Pulmonary artery endothelial cell (primary cell): ENCODE measurements around the gene RCOR1. TPM values are rescaled to one million over a fixed set of nuclear protein-coding genes. Genes with fewer than 3 reads are reported as not detected.
"Not testable (repeated sequence)": the region's sequence is repeated elsewhere in the genome, so short reads cannot be mapped to it uniquely, and the experiment has no call there.

Source experiments
- DNase-seq: peaks from one replicate; pipeline ENCODE4 v3.0.0-alpha.2; 2011; ENCODE audit warnings: low read depth, low spot score
- total RNA-seq: library from RNA; depleted of rRNA; stranded (reverse); fragments of >200 nt; gene quantifications from 2 replicates; pipeline ENCODE4 v1.2.3, GENCODE V29; 2014

The RCOR1 gene
- total RNA-seq, 1 donor from 2014 or later = 12.3 TPM

- peak; percentile 68 for DNase-seq
Observed at GRCh38 chr14:102629011-102629444, 36.6 kb downstream of the RCOR1 start.

- DNase-seq = no peak
Observed at GRCh38 chr14:102629808-102630350, 37.4 kb downstream of the RCOR1 start.

GRCh38 chr14:102630405-102630804, 38.0 kb downstream of the RCOR1 start:
- no peak for DNase-seq

GRCh38 chr14:102630881-102631280, 38.4 kb downstream of the RCOR1 start:
- no peak for DNase-seq

GRCh38 chr14:102633906-102634595, 41.6 kb downstream of the RCOR1 start:
- no peak for DNase-seq

- DNase-seq = not testable (repeated sequence)
Observed at GRCh38 chr14:102639611-102640010, 47.2 kb downstream of the RCOR1 start.

- no peak for DNase-seq
Observed at GRCh38 chr14:102644523-102644922, 52.1 kb downstream of the RCOR1 start.

- DNase-seq = no peak
Observed at GRCh38 chr14:102645746-102646440, 53.4 kb downstream of the RCOR1 start.

- DNase-seq = no peak
Observed at GRCh38 chr14:102646615-102647014, 54.2 kb downstream of the RCOR1 start.

- no peak for DNase-seq
Observed at GRCh38 chr14:102652194-102652593, 59.7 kb downstream of the RCOR1 start.

- no peak for DNase-seq
Observed at GRCh38 chr14:102654298-102654697, 61.8 kb downstream of the RCOR1 start.

GRCh38 chr14:102655137-102655536, 62.7 kb downstream of the RCOR1 start:
- DNase-seq = peak; percentile 77

- DNase-seq = no peak
Observed at GRCh38 chr14:102659797-102660196, 67.3 kb downstream of the RCOR1 start.

GRCh38 chr14:102661614-102662013, 69.2 kb downstream of the RCOR1 start:
- DNase-seq = no peak

- no peak for DNase-seq
Observed at GRCh38 chr14:102662636-102663430, 70.4 kb downstream of the RCOR1 start.

GRCh38 chr14:102663440-102663839, 71.0 kb downstream of the RCOR1 start:
- DNase-seq = no peak

GRCh38 chr14:102665621-102666020, 73.2 kb downstream of the RCOR1 start:
- no peak for DNase-seq

GRCh38 chr14:102666635-102667034, 74.2 kb downstream of the RCOR1 start:
- DNase-seq = no peak

GRCh38 chr14:102667703-102668102, 75.3 kb downstream of the RCOR1 start:
- DNase-seq = no peak

- no peak for DNase-seq
Observed at GRCh38 chr14:102668291-102668873, 75.9 kb downstream of the RCOR1 start.

- no peak for DNase-seq
Observed at GRCh38 chr14:102671410-102671809, 79.0 kb downstream of the RCOR1 start.
